Stomach (tissue), 9 donors: ENCODE measurements around the gene KCNG2. TPM values are rescaled to one million over a fixed set of nuclear protein-coding genes. Genes with fewer than 3 reads are reported as not detected.

ENCODE experiments used
- DNase-seq, 2 donors: peaks; one replicate each; pipeline versions ENCODE4 v3.0.0 to v3.0.0-alpha.2; 2013 to 2019
- H3K27ac ChIP-seq, 5 donors: fragments of 200-600 bp in 4 of 5; sonication (generic) in 4 of 5; one replicate each; pipeline ENCODE4 v1.5.1; 2013 to 2019; ENCODE audit warnings: mild to moderate bottlenecking in 1 of 5, moderate library complexity in 1 of 5
- H3K27me3 ChIP-seq, 3 donors: fragments of 200-600 bp; sonication (generic); one replicate each; pipeline ENCODE4 v1.5.1; 2017 to 2019; ENCODE audit warnings: mixed run types in 1 of 3
- H3K36me3 ChIP-seq, 4 donors: fragments of 200-600 bp; sonication (generic); 1 replicate in 3 of 4; 2 replicates in 1 of 4; pipeline ENCODE4 v1.5.1; 2016 to 2019
- H3K4me1 ChIP-seq, 4 donors: fragments of 200-600 bp; sonication (generic); one replicate each; pipeline ENCODE4 v1.5.1; 2016 to 2019
- H3K4me3 ChIP-seq, 4 donors: fragments of 200-600 bp; sonication (generic) in 3 of 4; one replicate each; pipeline ENCODE4 v1.5.1; 2016 to 2019; ENCODE audit warnings: mild to moderate bottlenecking in 1 of 4
- H3K9me3 ChIP-seq, 4 donors: fragments of 200-600 bp; sonication (generic); one replicate each; pipeline ENCODE4 v1.5.1; 2016 to 2019
- EP300 ChIP-seq: sonication (generic); formaldehyde crosslinking; IDR thresholded peaks from one replicate; pipeline ENCODE4 v1.6.1; 2017; ENCODE audit warnings: antibody characterized with exemption
- POLR2A ChIP-seq, 4 donors: fragments of 450-650 bp; IDR thresholded peaks; one replicate each; pipeline ENCODE4 v1.6.1; 2016; ENCODE audit warnings: antibody characterized with exemption in 4 of 4, control low read depth in 2 of 4, mild to moderate bottlenecking in 1 of 4, moderate library complexity in 1 of 4
- POLR2AphosphoS5 ChIP-seq, 3 donors: sonication (generic); formaldehyde crosslinking; IDR thresholded peaks; one replicate each; pipeline ENCODE4 v1.6.1; 2016; ENCODE audit warnings: antibody characterized with exemption in 3 of 3
- WGBS, 5 donors: extraction: QIAGEN DNeasy Blood & Tissue Kit in 3 of 5; methylation state at CpG; one replicate each; pipeline versions ENCODE4 v1.1.5 to v1.1.7; 2013 to 2018; 5-methylcytosine and 5-hydroxymethylcytosine counted together
- intact Hi-C: fragments of 100-400 bp; cut with DNase I; formaldehyde crosslinking; loops from one replicate; pipeline ENCODE4 v1.15.1; 2023; ENCODE audit warnings: low total_unique reads
- polyA plus RNA-seq, 3 donors: library from polyadenylated mRNA; stranded (reverse); fragments of 200-250 nt; gene quantifications; one replicate each; pipeline ENCODE4 v1.2.3, GENCODE V29; 2013
- total RNA-seq, 5 donors: library from RNA; depleted of rRNA; stranded (reverse); fragments of >200 nt; gene quantifications; one replicate each; pipeline versions ENCODE4 v1.1.0 to v1.2.3, GENCODE V29; 2014 to 2016
- TF ChIP-seq, protein P1 (sequence below), 7 experiments: fragments of 450-650 bp in 4 of 7; fragments of 200-600 bp in 3 of 7; sonication (generic) in 3 of 7; IDR thresholded peaks; one replicate each; pipeline ENCODE4 v1.5.1; 2016 to 2019; ENCODE audit warnings: antibody characterized with exemption in 7 of 7, control low read depth in 2 of 7, mild to moderate bottlenecking in 1 of 7
- donor health status: healthy with polysubstance abuse.
- donor health status: Bipolar disorder and iron deficiency.
- donor health status: healthy.

The KCNG2 gene
- total and polyA plus RNA-seq, 8 donors, result 0.08 to 2.3 (median 0.92) TPM; not detected in 5

DNA sequence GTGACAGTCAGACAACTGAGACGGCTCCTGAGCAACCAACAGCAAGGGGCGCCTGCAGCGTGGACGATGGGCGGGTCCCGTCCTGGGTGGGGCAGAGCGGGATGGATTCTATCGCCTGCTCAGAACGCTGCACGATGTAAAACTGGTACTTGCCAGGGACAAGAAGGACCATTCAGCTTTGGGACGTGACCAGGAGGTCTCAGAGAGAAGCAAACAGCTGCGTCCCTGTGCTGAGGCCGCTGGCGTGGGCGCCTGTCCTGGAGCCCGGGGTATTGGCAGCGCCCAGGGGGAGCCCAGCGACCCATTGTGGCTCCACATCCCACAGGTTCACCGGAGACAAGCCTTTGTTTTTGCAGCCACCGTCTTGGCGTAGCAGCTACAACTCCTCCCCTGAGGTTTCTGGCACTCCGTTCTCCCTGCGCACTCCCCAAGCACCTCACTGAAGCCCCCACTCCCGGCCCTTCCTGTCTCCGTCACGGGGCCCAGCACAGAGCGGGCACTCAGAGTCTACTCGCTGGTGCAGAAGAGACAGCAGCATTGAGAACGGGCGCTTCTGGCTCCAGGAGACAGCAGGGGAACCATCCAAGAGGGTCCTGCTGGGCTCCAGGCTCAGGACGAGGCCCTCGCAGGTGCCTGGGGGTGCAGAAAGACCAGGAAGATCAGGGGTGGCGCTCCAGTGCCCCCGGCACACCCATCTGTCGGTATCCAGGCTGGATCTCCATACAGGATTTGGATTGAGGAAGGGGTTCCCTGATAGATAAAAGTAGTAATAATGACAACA is 22.1 kb upstream of the KCNG2 start:
- 82 to 86% (median 84%) methylated on average over 30 to 35 of the region's 35 CpGs for WGBS, 5 donors
- Histone ChIP-seq H3K9me3 (peaks cover 0 to 1% (median under 1%) of the 10 kb centered on the region in 4 donors), H3K27ac (no peak overlapping the region), H3K4me3 (no peak overlapping the region), H3K36me3 (no peaks in the 10 kb centered on the region), H3K4me1 (no peaks in the 10 kb centered on the region), H3K27me3 (peaks cover 0 to 74% (median 3%) of the 10 kb centered on the region in 3 donors)
- DNase-seq, result no peak
- intact Hi-C loops, result no loop called here
- TF ChIP-seq, protein P1, sequence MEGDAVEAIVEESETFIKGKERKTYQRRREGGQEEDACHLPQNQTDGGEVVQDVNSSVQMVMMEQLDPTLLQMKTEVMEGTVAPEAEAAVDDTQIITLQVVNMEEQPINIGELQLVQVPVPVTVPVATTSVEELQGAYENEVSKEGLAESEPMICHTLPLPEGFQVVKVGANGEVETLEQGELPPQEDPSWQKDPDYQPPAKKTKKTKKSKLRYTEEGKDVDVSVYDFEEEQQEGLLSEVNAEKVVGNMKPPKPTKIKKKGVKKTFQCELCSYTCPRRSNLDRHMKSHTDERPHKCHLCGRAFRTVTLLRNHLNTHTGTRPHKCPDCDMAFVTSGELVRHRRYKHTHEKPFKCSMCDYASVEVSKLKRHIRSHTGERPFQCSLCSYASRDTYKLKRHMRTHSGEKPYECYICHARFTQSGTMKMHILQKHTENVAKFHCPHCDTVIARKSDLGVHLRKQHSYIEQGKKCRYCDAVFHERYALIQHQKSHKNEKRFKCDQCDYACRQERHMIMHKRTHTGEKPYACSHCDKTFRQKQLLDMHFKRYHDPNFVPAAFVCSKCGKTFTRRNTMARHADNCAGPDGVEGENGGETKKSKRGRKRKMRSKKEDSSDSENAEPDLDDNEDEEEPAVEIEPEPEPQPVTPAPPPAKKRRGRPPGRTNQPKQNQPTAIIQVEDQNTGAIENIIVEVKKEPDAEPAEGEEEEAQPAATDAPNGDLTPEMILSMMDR (IDR thresholded peaks at IDR 0.05), result no peak
- TF ChIP-seq POLR2A (IDR thresholded peaks at IDR 0.05) (no peak), EP300 (no peak), POLR2AphosphoS5 (IDR thresholded peaks at IDR 0.05) (no peak)

DNA sequence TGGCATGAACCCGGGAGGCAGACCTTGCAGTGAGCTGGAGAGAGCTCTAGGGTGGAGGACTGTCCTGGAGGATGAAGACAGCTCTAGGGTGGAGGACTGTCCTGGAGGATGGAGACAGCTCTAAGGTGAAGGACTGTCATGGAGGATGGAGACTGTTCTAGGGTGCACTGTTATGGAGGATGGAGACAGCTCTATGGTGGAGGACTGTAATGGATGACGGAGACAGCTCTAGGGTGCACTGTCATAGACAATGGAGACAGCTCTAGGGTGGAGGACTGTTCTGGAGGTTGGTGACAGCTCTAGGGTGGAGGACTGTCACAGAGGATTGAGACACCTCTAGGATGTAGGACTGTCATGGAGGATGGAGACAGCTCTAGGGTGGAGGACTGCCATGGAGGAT is 21.1 kb upstream of the KCNG2 start:
- Histone ChIP-seq H3K4me3 (no peak overlapping the region), H3K27me3 (peaks cover 0 to 74% (median 3%) of the 10 kb centered on the region in 3 donors), H3K27ac (no peak overlapping the region), H3K9me3 (no peaks in the 10 kb centered on the region), H3K4me1 (no peaks in the 10 kb centered on the region), H3K36me3 (no peaks in the 10 kb centered on the region)
- intact Hi-C loops, result no loop called here
- 55 to 95% (median 80%) methylated on average over 2 of the region's 2 CpGs for WGBS, 5 donors
- DNase-seq, result no peak
- TF ChIP-seq, protein P1 (IDR thresholded peaks at IDR 0.05), result no peak
- TF ChIP-seq POLR2A (IDR thresholded peaks at IDR 0.05), result no peak
- TF ChIP-seq EP300, result no peak
- no peak for TF ChIP-seq POLR2AphosphoS5 (IDR thresholded peaks at IDR 0.05)

DNA sequence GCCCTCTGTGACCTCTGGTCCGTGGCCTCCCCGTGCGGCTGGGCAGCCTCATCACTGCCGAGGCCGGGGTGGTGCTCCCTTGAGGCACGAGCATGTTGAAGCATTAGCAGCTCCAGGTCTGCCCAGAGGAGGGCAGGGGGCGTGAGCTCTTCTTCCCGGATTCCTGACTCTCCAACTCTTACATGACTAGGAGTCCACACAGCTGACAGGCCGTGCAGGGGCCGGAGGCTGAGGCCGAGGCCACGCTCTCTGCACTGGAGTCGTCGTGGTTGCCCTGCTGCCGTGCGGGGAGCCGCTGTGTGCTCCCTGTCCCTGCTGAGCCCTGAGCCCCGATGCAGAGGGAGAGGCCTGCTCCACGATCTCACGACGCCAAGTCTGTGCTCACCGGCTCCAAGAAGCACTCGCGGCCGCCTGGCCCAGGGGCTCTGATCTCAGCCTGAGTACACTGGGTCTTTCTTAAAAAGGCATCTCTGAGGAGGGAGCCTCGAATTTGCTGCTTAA is 19.4 kb upstream of the KCNG2 start:
- Histone ChIP-seq H3K27me3 (peaks cover 0 to 72% (median 3%) of the 10 kb centered on the region in 3 donors), H3K4me3 (no peak overlapping the region), H3K27ac (no peak overlapping the region), H3K9me3 (no peaks in the 10 kb centered on the region), H3K36me3 (no peaks in the 10 kb centered on the region), H3K4me1 (no peaks in the 10 kb centered on the region)
- 54 to 68% (median 63%) methylated on average over 23 to 26 of the region's 26 CpGs for WGBS, 5 donors
- TF ChIP-seq EP300 (no peak), POLR2A (IDR thresholded peaks at IDR 0.05) (no peak), POLR2AphosphoS5 (IDR thresholded peaks at IDR 0.05) (no peak)
- TF ChIP-seq, protein P1 (IDR thresholded peaks at IDR 0.05), result no peak
- no peak for DNase-seq
- intact Hi-C loops, result no loop called here

DNA sequence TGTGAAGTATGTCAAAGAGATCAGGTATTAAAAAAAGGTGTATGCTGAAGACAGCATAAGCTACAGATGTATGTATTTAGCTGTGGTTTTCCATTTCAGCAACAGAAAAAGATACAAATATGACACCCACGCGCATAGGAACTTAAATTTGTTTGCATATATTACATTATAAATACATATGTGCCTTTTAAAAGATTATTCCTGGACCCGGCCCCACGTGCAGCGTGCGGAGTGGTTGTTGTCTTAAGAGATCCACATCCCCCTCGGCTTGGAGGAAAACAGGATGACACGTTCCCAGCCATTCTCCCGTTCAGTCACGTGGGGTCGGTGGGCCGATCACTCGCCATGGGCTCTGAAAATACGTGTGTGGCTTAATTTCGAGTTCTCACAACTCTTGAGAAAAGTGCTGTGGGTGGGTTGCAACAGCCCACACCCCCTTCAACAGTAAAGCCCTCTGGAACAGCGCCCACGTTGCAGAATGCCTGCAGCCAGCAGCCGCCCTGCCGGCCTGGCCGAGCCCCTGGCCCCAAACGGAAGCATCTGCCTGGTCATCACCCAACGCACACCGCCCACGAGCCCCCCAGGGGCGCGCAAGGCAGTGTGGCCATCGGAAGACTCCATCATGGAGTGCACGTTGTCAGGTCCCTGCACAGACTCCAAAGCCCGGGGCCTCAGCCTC is 18.6 kb upstream of the KCNG2 start:
- WGBS, 5 donors, result 76 to 86% (median 84%) methylated on average over 24 to 29 of the region's 29 CpGs
- Histone ChIP-seq H3K4me3 (no peak overlapping the region), H3K9me3 (no peaks in the 10 kb centered on the region), H3K27ac (no peak overlapping the region), H3K4me1 (no peaks in the 10 kb centered on the region), H3K27me3 (peaks cover 0 to 71% (median 3%) of the 10 kb centered on the region in 3 donors), H3K36me3 (no peaks in the 10 kb centered on the region)
- intact Hi-C loops, result no loop called here
- TF ChIP-seq, protein P1 (IDR thresholded peaks at IDR 0.05), result no peak
- TF ChIP-seq EP300 (no peak), POLR2A (IDR thresholded peaks at IDR 0.05) (no peak), POLR2AphosphoS5 (IDR thresholded peaks at IDR 0.05) (no peak)
- DNase-seq, result no peak
